Smooth muscle cell of the umbilical artery (primary cell): Measurements from ENCODE around the gene LRRK1. TPM values are rescaled to one million over a fixed set of nuclear protein-coding genes. Genes with fewer than 3 reads are reported as not detected.

Source experiments
- total RNA-seq: library from RNA; depleted of rRNA; stranded (reverse); fragments of >200 nt; gene quantifications from 2 replicates; pipeline ENCODE4 v1.2.3, GENCODE V29; 2014

The LRRK1 gene, protein sequence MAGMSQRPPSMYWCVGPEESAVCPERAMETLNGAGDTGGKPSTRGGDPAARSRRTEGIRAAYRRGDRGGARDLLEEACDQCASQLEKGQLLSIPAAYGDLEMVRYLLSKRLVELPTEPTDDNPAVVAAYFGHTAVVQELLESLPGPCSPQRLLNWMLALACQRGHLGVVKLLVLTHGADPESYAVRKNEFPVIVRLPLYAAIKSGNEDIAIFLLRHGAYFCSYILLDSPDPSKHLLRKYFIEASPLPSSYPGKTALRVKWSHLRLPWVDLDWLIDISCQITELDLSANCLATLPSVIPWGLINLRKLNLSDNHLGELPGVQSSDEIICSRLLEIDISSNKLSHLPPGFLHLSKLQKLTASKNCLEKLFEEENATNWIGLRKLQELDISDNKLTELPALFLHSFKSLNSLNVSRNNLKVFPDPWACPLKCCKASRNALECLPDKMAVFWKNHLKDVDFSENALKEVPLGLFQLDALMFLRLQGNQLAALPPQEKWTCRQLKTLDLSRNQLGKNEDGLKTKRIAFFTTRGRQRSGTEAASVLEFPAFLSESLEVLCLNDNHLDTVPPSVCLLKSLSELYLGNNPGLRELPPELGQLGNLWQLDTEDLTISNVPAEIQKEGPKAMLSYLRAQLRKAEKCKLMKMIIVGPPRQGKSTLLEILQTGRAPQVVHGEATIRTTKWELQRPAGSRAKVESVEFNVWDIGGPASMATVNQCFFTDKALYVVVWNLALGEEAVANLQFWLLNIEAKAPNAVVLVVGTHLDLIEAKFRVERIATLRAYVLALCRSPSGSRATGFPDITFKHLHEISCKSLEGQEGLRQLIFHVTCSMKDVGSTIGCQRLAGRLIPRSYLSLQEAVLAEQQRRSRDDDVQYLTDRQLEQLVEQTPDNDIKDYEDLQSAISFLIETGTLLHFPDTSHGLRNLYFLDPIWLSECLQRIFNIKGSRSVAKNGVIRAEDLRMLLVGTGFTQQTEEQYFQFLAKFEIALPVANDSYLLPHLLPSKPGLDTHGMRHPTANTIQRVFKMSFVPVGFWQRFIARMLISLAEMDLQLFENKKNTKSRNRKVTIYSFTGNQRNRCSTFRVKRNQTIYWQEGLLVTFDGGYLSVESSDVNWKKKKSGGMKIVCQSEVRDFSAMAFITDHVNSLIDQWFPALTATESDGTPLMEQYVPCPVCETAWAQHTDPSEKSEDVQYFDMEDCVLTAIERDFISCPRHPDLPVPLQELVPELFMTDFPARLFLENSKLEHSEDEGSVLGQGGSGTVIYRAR (N-terminal part only)
- 11.3 and 20.8 TPM in 2 replicates for total RNA-seq

DNA sequence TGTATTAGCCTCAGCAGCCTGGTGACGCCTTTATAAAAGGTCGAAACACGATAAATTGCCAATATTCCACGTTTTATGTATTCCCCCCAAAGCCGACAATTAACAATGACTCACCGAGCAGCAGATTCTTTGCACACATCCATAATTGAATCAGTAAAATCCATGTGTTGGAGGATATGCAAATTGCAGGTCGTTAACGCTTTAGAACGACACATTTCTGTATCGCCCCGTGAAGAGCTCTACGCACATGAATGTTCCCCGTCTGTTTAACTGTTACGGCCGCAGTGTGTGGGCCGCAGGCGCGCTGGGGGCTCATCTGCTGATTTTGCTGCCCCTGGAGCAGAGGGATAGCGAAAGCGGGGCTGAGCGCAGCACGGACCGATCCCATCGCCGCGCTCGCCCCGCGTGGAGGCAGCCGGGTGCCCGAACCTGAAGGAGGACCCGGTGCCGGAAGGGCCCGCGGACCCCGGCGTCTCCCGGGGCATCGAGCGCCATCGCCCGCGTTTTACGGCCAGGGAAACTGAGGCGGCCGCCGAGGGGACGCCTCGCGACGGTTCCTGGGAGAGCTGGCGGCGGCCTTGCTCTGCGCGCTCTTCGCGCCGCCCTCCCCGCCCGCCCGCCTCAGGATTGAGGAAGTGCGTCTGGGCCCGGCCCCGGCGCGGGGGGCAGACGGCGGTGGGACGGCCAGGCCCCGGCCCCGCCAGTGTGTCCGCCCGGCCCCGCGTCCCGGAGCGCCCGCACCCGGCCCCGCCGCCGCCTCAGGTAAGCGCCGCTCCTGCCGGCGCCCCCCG, at the start of gene LRRK1:
Gene LRRK1 (plus strand): TSS at position 668 of the 791 bp plus-strand sequence. CDS start 5,276 bp downstream, outside the sequence.

DNA sequence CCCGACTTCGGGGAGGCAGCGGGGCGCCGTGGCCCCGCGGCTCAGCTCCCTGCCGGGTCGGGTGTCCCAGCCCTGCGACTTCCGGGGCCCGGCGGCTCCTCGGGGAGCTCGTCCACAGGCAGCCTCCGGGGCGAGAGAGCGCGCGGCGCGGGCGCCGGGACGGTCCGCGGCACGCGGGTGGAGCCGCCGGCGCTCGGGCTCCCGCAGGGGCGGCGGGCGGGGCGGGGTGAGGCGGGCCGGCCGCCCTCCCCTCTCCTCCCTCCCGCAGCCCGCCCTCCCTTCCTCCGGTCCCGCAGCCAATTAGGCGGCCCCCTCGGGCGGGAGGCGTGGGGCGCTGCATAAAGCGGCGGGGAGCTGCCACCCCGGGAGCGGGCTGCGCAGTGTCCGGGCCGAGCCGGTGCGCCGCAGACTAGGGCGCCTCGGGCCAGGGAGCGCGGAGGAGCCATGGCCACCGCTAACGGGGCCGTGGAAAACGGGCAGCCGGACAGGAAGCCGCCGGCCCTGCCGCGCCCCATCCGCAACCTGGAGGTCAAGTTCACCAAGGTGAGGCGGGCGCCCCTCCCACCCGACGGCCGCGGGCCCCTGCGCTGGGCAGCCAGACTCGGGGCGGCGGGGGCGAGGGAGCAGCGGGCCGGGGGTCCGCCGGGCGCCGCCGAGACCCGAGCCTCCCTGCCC, 39.6 kb upstream of the LRRK1 start, which contains the start of gene ALDH1A3:
Gene ALDH1A3 (plus strand): TSS at position 368 of the 675 bp plus-strand sequence. CDS start 77 bp downstream, at position 445.

Other genes starting within 250 kb of the LRRK1 start
- 515 and 604 TPM in 2 replicates for gene ALDH1A3, start 39.5 kb upstream of the LRRK1 start, total RNA-seq